CD4-positive, alpha-beta T cell treated with Interleukin-4 for 4 hours (primary cell): Measurements from ENCODE around the gene ANO2.
A peak's percentile ranks its signal among the peaks of the same experiment; 100 is the strongest.

ENCODE experiments used
- DNase-seq: peaks from one replicate; pipeline ENCODE4 v3.0.0-alpha.2; 2020

Gene ANO2

GRCh38 chr12:5770727-5771126, 174.3 kb downstream of the ANO2 start:
- DNase-seq = no peak

GRCh38 chr12:5768581-5769196, 176.4 kb downstream of the ANO2 start:
- DNase-seq = no peak

- DNase-seq = no peak
These were observed 176.9 kb downstream of the ANO2 start for GRCh38 chr12:5768171-5768570.

- DNase-seq = no peak
These were observed 186.7 kb downstream of the ANO2 start for GRCh38 chr12:5758347-5758746.

- DNase-seq = no peak
These were observed 188.7 kb downstream of the ANO2 start for GRCh38 chr12:5756338-5756842.

GRCh38 chr12:5748027-5748426, 197.0 kb downstream of the ANO2 start:
- no peak for DNase-seq

GRCh38 chr12:5746917-5747316, 198.1 kb downstream of the ANO2 start:
- no peak for DNase-seq

- no peak for DNase-seq
These were observed 198.8 kb downstream of the ANO2 start for GRCh38 chr12:5746036-5746908.

- peak; percentile 14 for DNase-seq
These were observed 199.7 kb downstream of the ANO2 start for GRCh38 chr12:5745251-5745888.

- DNase-seq = no peak
These were observed 202.8 kb downstream of the ANO2 start for GRCh38 chr12:5742258-5742657.

- no peak for DNase-seq
These were observed 205.1 kb downstream of the ANO2 start for GRCh38 chr12:5739917-5740316.

GRCh38 chr12:5737778-5738177, 207.3 kb downstream of the ANO2 start:
- DNase-seq = no peak

- no peak for DNase-seq
These were observed 208.5 kb downstream of the ANO2 start for GRCh38 chr12:5736527-5736926.

- no peak for DNase-seq
These were observed 209.0 kb downstream of the ANO2 start for GRCh38 chr12:5736016-5736415.

GRCh38 chr12:5733916-5734315, 211.1 kb downstream of the ANO2 start:
- DNase-seq = no peak

- no peak for DNase-seq
These were observed 211.8 kb downstream of the ANO2 start for GRCh38 chr12:5733136-5733755.

- no peak for DNase-seq
These were observed 214.1 kb downstream of the ANO2 start for GRCh38 chr12:5730962-5731361.

- no peak for DNase-seq
These were observed 221.3 kb downstream of the ANO2 start for GRCh38 chr12:5723711-5724252.

GRCh38 chr12:5723071-5723470, 222.0 kb downstream of the ANO2 start:
- no peak for DNase-seq

GRCh38 chr12:5720381-5721005, 224.6 kb downstream of the ANO2 start:
- no peak for DNase-seq

GRCh38 chr12:5718680-5719079, 226.4 kb downstream of the ANO2 start:
- no peak for DNase-seq

- no peak for DNase-seq
These were observed 227.0 kb downstream of the ANO2 start for GRCh38 chr12:5718073-5718472.

GRCh38 chr12:5716976-5717375, 228.1 kb downstream of the ANO2 start:
- DNase-seq = no peak
